Hippocampal formation (tissue), 2 donors: Measurements from ENCODE around the gene FLT1.

ENCODE experiments used
- DNase-seq, 2 donors: peaks; one replicate each; lab custom pipeline; 2025; lab: John Stamatoyannopoulos, UW

FLT1 gene, protein sequence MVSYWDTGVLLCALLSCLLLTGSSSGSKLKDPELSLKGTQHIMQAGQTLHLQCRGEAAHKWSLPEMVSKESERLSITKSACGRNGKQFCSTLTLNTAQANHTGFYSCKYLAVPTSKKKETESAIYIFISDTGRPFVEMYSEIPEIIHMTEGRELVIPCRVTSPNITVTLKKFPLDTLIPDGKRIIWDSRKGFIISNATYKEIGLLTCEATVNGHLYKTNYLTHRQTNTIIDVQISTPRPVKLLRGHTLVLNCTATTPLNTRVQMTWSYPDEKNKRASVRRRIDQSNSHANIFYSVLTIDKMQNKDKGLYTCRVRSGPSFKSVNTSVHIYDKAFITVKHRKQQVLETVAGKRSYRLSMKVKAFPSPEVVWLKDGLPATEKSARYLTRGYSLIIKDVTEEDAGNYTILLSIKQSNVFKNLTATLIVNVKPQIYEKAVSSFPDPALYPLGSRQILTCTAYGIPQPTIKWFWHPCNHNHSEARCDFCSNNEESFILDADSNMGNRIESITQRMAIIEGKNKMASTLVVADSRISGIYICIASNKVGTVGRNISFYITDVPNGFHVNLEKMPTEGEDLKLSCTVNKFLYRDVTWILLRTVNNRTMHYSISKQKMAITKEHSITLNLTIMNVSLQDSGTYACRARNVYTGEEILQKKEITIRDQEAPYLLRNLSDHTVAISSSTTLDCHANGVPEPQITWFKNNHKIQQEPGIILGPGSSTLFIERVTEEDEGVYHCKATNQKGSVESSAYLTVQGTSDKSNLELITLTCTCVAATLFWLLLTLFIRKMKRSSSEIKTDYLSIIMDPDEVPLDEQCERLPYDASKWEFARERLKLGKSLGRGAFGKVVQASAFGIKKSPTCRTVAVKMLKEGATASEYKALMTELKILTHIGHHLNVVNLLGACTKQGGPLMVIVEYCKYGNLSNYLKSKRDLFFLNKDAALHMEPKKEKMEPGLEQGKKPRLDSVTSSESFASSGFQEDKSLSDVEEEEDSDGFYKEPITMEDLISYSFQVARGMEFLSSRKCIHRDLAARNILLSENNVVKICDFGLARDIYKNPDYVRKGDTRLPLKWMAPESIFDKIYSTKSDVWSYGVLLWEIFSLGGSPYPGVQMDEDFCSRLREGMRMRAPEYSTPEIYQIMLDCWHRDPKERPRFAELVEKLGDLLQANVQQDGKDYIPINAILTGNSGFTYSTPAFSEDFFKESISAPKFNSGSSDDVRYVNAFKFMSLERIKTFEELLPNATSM (N-terminal part only)

DNA sequence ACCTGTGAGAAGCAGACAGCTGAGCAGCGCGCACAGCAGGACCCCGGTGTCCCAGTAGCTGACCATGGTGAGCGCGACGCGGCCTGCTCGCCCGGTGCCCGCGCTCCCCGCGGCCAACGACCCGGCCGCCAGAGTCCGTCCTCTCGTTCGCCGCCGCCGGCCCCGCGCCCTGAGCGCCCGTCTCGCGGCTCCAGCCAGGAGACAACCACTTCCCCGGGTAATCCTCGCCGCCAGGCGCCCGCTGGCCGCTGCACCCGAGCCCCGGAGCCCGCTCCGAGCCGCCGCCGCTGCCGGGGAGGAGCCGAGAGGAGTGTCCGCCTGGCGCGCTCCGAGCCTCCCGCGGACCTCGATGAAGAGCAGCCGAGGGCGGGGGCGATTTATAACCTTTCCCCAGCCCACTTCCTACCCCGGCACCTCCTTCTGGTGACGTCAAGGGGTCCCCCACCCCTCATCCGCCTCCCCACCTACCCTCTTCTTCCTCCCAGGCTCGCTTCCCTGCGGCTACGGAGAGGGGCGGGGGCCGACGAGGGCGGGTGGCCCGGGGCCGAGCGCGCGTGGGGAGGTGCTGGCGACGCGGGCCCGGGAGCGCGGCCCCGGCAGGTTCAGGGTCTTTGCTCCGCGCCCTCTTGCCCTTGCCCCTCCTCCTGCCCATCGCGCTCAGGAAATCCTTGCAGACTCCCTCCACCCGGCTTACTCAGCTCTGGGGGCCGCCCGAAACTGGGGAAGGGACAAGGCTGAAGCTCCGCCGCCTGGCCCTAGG lies at the start of gene FLT1:
Gene FLT1, minus strand, starts transcription at position 351 of the 760 bp plus-strand sequence. Its CDS starts 285 bp downstream, at position 66.
- no peak for DNase-seq

DNA sequence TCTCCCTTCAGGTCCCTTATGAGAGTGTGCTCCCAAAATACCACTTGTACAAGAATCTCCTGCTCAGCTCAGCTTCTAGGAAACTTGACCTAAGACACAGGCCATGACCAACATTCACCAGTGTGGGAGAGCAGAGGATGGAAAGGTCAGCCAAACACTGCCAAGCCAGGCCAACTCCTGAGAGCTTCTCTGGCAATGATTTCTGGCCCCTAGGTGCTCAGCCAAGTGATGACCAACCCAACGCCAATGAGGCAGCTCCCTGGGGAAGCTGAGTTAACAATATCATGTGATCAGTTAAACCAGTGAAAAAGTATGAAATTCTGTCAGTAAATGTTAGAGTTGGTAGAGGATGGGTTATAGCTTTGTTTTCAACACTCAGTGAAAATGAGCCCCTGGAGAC lies 49.1 kb upstream of the FLT1 start:
- DNase-seq: no peak

DNA sequence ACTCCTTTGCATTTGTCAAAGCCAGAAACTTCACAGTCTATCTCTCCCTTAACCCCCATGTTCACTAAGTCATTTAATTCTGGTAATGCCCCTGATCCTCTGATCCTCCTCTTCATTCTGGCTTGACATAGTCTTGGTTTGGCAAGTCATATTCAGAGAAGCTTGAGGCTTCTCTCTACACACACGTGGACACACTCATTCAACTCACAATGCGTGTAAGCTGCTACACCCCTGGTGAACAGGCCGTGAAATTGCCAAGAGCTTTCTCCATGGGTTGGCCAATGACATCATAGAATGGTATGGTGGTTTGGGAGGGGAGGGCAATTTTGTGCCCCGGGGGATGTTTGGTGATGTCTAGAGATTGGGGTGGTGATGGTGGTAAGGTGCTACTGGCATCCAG lies 47.9 kb upstream of the FLT1 start:
- DNase-seq: no peak

DNA sequence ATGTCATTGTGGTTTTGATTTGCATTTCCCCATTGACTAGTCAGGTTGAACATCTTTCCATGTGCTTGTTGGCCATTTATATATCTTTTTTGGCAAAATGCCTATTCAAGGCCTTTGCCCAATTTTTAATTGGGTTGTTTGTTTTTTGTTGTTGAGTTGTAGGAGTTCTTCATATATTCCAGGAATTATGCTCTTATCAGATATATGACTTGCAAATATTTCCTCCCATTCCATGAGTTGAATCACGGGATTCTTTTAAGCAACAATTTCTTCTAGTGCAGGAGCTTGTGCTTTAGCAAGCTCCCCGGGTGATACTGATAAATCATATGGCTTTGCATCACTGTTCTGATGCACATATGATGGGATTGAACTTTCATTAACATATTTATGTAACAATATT lies 47.0 kb upstream of the FLT1 start:
- no peak for DNase-seq

DNA sequence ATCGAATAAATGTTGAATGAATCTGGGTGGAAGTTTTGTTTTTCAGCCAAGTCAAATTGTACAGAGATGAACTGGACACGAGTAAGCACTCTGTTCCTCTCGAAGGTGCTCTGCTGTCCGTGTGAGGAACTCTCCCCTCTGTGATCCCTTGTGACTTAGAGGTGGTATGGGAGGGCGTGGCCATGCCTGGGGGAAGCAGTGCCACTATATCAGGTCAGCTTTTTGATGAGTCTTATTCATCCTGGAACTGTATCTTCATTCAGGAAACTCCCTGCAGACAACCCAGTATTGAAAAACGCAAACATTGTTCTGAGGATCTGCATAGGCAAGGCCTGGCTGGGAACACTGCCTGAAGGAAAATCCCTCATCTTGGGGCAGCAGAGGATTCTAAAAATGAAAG lies 45.7 kb upstream of the FLT1 start:
- DNase-seq: no peak

DNA sequence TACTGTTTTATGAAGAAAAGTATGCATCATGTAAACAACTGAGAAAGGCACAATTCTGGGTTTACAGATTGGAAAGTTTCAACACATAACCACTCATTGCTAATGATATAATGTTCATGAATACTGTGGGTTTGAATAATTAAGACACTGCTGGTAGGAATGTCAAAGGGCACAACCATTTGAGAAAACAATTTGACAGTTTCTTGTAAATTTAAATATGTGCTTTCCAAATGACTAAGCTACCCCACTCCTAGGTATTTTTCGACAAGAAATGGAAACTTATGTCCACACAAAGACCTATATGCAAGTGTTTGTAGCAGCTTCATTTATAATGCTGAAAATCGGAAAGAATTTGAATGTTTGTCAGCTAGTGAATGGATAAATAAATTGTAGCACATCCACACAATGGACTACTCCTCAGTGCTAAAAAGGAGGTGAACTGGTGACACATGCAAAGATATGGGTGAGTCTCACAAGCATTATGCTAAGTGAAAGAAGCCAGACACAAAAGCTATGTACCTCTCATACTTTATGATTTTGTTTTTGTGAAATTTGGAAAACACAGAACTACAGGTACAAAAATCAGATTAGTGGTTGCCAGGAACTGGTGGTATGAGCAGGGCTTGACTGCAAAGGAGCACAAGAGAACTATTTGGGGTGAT lies 44.8 kb upstream of the FLT1 start:
- DNase-seq: no peak

DNA sequence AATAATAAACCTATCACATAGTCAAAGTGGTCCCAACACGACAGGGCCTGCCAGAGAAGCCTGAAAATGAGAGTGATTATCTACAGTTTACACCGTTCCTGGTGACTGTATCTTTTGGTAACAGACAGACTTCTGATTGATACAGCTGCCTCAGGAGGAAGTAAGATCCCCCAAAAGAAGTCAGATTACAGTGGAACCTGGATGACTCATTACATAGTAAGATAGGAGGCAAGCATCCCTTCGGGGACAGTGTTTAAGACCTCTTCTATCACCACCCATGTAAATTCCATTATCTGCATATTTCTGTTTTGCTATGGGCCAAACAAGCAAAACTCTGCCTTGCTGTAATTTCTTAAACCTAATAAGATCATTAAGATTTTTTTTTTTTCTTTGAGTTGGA lies 44.0 kb upstream of the FLT1 start:
- no peak for DNase-seq

DNA sequence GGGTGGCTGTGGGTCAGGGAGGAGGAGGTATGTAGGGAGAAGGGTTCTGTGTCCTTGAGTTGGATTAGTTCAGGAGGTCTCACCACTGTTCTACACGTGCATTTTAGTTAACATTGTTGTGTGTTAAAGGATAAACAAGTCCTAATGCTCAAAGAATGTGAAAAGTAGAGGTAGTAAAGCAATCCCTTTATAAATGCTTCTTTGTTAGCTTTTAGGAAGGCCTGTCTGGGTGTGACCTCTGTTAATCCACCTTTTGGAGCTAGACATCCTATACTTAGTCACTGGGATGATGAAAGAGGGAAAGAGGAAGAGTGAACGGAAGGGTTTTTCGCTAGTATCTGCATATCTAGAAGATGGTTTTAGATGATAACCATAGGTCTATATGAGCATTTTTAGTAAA lies 42.2 kb upstream of the FLT1 start:
- DNase-seq: no peak

DNA sequence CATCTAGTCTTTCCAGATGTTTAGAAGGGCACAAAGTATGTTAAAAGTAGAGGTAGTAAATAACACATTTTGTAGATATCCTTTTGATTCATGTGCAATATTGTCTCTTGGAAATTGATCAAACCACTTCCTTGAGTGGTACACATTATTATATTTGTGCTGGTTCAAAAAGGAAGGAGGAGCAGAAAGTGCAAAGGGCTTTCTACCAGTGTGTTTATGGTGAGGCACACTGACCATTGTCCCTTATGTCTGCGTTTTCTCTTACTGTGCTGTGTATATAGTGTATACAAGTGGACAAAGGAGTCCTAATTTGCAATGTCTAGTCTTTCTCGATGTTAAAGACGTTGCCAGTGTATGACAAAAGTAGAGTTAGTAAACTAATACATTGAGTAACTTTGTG lies 41.4 kb upstream of the FLT1 start:
- no peak for DNase-seq

DNA sequence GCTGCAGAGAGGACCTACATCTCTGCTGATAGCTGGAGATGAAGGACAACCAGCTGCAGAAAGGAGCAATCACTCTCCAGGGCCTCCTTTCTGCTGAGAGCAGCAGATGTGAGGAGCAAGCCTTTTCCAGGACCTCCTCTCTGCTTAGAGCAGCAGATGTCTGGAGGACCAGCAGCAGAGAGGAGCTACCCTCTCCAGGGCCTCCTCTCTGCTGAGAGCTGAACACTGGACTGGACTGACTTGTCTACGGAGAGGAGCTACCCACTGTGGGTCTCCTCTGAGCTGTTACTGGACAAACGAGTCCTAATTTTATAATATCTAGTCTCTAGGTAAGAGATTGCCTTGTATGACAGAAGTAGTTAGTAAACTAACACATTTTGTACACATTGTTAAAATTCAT lies 40.8 kb upstream of the FLT1 start:
- no peak for DNase-seq

DNA sequence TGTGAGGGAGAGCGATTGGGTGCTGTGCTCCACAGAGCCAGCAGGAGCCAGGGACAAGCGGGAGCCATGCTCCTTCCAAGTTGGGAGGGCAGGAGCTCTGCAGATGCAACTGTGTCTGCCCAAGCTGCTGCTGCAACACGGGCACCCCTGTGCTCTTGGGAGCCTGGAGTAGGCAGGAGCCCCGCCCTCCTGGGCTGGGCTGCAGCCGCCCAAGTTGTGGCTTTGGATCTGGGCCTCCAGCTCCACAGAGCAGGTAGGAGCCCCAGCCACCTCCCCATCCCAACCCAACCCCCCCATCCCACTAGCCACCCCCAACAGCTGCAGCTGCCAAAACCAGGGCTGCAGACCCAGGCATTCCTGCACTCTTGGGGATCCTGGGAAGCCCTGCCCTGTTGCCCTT lies 39.9 kb upstream of the FLT1 start:
- no peak for DNase-seq

DNA sequence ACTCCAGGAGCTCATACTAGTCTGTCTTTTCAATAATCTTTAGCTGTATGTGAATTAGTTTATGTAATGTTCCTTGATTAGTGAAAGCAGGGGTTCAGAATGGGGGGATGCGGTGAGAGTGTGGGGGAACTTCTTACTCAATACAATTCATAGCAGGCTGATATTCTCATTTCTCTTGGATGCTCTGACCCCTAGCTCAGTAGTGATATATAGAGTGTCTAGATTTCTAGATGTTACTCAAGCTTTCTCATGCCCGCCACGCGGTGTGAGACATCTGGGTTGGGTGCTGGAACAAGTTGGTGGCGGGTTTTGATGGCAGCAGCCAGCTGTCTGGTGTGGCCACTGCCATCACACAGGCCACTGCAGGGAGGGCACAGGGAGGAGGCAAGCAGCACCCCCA lies 39.3 kb upstream of the FLT1 start:
- no peak for DNase-seq

DNA sequence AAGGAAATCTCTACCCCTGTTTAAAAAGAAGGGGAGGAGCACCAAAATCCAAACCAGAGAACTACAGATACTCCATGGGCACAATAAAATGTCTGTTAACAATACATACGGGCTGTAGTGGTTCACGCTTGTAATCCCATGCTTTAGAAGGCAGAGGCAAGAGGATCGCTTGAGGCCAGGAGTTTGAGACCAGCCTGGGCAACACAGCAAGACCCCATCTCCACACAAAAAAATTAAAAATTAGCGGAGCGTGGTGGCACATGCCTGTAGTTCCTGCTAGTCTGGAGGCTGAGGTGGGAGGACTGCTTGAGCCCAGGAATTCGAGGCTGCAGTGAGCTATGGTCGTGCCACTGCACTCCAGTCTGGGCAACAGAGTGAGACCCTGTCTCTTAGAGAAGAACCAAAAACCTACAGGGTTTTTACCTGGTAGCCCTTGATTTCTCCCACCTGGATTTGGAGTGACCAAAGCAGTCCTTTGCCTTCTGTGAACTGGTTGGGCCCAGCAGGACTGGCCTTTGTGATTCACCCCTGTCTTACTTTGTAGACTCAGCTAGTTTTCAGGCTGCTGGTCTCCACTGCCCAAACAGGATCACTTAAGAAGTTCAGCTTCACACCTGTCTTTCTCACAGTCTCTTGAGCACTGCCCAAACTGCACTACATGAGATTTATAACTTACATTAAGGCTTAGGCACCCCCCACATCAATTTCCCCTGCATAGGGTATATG lies 38.7 kb upstream of the FLT1 start:
- no peak for DNase-seq

DNA sequence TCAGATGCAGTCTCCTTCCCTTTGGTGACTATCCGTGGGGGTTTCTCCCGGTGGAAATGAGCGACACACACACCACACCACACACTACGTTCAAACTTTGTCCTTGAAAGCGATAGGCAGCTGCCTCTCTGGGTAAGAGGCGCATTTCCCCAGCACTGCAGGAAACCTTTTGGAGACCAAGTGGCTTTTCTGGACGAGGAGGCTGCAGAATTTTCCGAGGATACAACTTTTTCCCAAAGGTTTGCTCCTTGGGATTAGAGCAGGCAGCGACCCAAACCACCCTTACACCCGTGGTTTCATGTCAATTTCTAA lies 38.2 kb upstream of the FLT1 start:
- no peak for DNase-seq

DNA sequence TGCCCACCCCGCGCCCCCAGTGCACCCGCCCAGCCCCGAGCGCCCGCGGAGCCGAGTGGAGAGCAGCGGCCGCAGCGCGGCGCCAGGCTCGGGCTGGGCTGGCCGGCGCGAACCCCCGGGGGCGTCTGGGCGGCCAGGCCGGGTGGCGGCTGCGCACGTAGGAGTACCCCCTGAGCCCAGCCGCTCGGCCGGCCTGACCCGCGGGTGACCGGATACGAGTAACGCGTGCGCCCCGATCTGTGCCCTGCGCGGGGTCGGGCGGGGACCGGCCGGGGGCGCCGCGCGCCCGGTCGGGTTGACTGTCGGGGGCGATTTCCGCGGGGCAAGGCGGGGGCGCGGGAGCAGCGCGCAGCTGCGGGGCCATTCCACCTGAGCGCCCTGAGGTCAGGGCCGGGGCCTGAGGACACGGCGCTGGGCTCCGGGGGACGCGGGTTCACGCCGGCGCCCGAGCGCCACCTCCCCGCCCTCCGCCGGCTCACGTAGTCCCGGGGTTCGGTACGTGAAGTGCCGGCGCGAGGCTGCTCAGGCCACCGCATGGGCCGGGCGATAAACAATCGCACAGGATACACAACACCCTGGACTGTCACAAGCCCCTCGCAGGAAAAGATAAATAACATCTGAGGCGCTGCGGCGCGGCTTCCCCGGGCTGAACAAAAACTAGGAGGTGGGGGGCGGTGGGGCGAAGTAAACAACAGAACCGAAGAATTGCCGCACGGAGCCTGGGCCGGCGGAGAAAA lies 37.6 kb upstream of the FLT1 start:
- DNase-seq: no peak

DNA sequence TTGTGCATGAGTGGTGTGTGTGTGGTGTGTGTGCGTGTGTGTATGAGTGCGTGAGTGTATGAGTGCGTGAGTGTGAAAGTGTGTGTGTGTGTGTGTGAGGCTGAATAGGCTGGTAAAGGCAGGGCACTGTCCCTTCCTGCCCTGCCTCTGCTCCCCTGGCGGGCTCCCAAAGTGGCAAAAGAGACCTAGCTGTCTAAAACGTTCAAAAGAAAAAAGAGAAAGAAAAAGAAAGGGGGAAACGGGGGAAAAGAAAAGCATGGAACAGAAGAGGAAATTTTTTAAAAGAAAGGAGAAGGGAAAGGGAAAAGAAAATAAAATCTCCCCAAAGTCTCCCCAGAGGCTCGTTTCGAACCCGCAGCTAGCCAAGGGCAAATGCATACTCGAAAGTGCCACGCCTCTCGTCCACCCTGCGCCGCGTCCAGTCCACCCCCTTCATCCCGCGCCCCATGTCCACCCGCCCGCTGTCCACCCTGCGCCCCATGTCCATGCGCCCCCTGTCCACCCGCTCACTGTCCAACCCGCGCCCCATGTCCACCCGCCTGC lies 37.0 kb upstream of the FLT1 start:
- no peak for DNase-seq

DNA sequence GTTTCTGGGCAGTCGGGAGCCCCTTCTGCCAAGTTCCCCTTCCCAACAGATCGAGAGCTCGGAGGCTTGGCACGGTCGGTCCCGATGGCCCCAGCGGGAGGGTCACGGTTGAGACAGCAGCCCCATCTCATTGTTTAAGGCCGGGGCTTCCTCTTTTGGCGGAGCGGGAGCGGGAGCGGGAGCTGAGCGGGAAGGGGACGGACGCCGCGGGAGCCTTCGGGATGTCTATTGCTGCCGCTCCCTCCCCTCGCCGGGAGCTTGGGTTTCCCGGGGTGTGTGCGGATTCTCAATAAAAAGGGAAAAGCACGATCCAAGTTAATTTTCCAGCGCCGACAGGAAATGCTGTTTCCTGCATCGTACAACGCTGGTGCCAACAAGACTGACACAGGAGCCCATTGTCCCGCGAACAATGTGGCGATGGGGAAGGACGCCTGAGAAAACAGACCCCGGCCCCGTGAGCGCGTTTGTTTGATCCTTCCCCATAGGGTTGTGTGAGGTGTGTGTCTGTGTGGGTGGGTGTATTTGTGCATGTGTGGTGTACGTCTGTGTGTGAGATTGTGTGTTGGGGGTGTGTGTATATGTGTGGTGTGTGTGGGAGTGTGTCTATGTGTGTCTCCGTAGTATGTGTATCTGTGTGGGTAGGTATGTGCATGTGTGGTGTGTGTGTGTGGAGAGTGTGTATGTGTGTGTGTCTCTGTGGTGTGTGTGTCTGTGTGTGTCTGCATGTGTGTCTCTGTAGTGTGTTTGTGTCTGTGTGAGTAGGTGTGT lies 36.3 kb upstream of the FLT1 start:
- no peak for DNase-seq

DNA sequence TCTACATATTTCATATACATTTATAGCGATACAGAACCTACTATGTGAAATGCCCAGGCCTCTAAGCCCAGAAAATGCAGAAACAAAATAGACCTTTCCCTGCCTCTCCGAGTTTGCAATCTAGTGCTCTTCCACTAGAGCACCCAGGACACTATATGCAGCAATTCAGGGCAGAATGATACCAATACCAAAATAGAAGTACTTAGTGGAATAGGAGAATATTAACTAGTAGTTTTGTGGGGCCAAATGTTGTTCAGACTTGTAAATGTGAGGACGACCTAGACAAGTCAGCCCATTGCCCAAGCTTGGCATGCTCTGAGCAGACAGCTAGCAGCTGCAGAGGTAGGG lies 35.8 kb upstream of the FLT1 start:
- no peak for DNase-seq

DNA sequence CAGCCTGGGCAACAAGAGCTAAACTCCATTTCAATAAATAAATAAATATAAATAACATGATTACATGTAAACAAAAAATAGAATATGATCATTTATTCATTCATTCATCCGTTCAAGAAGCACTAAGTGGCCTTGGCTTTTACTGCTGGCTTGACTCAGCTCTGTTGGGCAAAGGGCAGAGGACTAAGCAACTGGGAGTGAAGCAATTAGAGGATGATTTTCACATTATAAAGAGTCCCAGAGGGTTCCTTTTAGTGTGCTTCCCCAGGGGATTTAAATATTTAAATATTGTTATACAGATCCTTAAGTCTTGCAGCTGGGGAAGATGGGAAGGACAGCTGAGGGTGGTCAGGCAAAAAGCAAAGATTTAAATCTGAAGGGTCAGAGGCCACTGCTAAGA lies 34.9 kb upstream of the FLT1 start:
- DNase-seq: no peak
